NCI-H1417 (cell line): ENCODE results near the gene SDK2.
"Not testable (repeated sequence)": the region's sequence is repeated elsewhere in the genome, so short reads cannot be mapped to it uniquely, and the experiment has no call there.

Experiments used
- DNase-seq, 3 experiments: peaks; one replicate each; lab custom pipeline; 2025; lab: John Stamatoyannopoulos, UW

The SDK2 gene

GRCh38 chr17:73489991-73490390 is 154.3 kb downstream of the SDK2 start:
- no peak for DNase-seq

- DNase-seq, result no peak
Measured at GRCh38 chr17:73489333-73489732, 154.9 kb downstream of the SDK2 start.

- DNase-seq, result no peak
Measured at GRCh38 chr17:73485130-73485529, 159.1 kb downstream of the SDK2 start.

DNA sequence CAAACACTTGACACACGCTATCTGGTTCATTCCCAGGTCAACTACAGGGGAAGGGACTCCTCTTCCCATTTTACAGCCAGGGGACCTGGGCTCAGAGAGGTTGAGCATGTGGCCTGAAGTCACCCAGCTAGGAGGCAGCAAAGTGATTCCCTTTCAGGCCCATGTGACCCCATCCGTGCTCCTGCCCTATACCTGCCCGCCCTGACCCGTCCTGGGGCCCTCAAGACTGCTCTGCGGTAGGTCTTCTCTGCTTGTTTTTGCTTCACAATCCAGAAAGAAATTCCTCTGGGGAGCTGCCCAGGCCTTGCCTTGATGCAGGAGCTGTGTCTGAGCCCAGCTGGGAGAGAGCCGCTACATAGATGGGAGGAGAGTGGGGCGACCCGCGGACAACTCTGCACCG is 161.4 kb downstream of the SDK2 start:
- no peak for DNase-seq

GRCh38 chr17:73482251-73482716 is 162.0 kb downstream of the SDK2 start:
- DNase-seq, result no peak

DNA sequence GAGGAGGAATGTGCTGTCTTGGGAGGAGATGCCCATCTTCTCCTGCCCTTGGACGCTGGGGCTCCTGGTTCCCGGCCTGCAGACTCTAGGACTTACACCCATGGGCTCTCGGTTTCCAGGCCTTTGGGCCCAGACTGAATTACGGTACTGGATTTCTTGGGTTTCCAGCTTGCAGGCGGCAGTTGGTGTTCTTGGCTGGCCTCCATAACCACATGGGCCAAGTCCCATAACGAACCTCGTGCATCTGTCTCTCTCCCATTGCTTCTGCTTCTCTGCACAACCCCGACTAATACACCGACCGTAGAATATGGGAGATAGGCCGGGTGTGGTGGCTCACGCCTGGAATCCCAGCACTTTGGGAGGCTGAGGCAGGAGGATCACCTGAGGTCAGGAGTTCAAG is 162.6 kb downstream of the SDK2 start:
- no peak for DNase-seq

GRCh38 chr17:73480740-73481139 is 163.5 kb downstream of the SDK2 start:
- peak in 1 of 3 experiments; percentile 28 for DNase-seq

GRCh38 chr17:73478768-73479424 is 165.3 kb downstream of the SDK2 start:
- peak in 2 of 3 experiments; percentile 13 to 21 for DNase-seq

- no peak for DNase-seq
Measured at GRCh38 chr17:73478334-73478733, 165.9 kb downstream of the SDK2 start.

GRCh38 chr17:73476890-73477350 is 167.3 kb downstream of the SDK2 start:
- peak; percentile 76 to 92 (median 78) for DNase-seq

DNA sequence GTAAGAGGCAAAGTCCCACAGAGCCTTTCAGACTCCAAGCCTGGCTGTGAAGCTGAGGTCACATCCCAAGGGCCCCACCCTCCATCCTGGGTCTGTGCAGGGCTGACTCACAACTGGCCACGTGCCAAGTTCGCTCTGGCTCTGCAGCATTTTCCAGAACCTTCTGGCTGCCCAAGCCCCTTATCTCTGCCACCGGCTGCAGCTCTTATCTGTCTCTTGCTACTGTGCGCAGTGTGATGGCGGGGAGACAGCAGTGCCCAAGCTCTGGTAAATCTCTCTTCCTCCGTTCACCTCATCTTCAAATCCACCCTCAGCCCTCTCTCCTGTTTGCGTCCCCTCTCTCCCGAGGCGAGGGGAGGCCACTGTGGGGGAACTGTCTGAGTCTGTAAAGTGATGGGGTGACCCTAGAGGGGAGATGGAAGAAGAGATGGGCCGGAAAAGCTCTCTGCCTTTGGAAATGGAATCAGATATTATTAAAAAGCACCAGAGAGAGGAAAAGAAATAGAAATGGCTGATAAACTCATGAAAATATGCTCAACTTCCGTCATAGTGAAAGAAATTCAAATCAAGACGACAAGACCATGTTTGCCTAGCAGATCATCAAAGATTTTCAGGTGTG is 169.8 kb downstream of the SDK2 start:
- DNase-seq, result peak in 2 of 3 experiments; percentile 57 to 59

GRCh38 chr17:73472715-73473114 is 171.5 kb downstream of the SDK2 start:
- DNase-seq, result not testable (repeated sequence)

GRCh38 chr17:73471924-73472323 is 172.3 kb downstream of the SDK2 start:
- DNase-seq, result no peak

DNA sequence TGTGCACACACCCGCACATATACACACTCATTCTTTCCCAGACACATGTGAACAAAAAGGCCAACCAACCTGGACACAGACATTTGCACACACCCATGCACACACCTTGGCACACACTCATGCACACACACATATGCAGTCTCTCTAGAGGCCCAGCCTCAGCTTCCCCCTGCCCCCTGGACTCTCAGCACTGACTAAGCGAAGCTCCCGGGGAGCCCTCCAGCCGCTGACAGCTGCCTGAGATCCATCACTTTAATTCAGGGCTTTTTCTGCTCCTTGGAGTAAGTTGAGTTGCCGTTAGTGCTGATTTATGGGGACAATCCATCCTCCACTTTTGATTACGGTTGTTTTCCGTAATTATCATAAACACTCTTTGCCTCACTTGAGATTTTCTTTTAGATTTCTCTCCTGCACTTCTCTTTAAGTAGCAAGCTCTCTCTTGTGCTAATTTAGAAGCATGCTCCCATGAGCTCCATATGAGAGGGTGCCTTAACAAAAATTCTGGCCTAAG is 173.9 kb downstream of the SDK2 start:
- peak in 2 of 3 experiments; percentile 37 to 55 for DNase-seq

DNA sequence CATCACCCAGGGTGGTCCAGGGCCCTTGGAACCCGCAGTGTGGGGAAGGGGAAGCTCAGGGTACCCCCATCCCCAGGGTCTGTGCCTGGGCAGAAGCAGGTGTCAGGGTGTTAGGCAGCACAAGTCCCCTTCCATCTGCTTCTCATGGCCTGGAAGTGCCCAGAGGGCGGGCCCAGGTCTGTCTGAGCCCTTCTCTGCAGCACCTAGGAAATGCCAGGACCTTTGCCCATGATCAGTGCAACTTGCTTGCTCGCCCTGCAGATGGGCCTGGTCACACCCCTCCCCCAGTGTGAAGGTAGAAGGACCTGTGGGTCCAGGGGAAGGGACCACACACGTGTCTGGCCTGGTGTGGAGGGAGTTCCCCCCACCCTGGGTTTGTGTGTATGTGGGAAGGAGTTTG is 174.9 kb downstream of the SDK2 start:
- DNase-seq, result no peak

DNA sequence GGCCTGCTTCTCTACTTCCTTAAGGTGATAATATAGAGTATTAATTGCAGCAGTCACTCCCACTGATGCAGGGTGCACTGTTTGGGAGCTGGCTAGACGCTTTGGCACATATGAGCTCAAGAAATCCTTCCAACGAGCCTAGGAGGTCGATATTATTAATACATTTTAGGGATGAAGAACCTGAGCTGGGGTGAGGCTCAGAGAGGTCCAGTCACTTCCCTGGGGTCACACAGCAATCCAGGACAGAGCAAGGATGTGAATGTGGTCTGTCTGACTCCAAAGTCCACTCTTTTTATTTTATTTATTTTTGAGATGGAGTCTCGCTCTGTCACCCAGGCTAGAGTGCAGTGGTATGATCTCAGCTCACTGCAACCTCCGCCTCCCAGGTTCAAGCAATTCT is 176.0 kb downstream of the SDK2 start:
- DNase-seq, result no peak

- peak in 1 of 3 experiments; percentile 45 for DNase-seq
Measured at GRCh38 chr17:73467651-73468050, 176.6 kb downstream of the SDK2 start.

DNA sequence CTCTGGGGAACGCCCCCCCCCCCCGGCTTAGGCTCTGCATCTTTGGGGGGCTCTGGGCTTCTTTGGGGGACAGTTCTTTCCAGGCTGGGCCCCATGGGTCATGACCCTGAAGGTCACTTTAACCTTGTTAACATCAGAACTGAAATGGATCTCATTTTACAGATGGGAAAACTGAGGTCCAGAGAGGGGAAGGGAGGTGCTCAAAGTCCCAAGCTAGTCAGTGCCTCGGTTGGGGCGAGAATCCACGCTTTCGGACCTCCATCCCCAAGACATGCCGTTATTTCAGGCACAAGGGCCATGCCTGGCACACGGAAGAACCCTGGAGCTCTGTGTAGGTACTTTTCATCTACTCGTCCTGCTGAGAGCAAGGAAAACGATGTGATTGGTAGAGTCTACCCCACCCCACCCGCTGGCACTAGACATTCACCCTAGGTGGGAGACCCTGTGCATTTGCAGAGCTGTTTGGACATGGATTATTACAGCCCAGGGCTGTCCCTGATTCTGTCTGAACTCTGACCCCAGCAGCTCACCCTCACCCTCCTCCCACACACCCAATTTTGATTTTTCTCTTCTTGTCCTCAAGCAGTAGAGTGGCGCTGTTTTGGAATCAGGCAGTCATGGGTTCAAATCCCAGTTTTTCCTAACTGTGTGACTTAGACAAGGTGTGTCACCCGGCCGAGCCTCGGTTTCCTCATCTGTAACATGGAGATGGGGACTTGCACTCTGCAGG is 177.4 kb downstream of the SDK2 start:
- DNase-seq, result no peak

DNA sequence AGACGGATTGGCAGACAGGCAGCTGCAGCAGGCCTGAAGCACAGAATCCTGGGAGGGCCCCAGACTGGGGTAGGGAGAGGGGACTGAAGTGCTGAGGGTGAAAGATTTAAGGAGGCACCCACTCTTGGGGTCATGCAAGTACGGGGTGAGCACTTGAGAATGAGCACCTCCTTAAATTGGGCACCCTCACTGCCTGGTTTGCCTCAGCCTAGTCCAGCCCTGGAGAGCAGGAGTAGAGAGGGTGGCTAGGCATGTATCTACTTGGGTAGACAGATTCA is 178.4 kb downstream of the SDK2 start:
- DNase-seq, result no peak

DNA sequence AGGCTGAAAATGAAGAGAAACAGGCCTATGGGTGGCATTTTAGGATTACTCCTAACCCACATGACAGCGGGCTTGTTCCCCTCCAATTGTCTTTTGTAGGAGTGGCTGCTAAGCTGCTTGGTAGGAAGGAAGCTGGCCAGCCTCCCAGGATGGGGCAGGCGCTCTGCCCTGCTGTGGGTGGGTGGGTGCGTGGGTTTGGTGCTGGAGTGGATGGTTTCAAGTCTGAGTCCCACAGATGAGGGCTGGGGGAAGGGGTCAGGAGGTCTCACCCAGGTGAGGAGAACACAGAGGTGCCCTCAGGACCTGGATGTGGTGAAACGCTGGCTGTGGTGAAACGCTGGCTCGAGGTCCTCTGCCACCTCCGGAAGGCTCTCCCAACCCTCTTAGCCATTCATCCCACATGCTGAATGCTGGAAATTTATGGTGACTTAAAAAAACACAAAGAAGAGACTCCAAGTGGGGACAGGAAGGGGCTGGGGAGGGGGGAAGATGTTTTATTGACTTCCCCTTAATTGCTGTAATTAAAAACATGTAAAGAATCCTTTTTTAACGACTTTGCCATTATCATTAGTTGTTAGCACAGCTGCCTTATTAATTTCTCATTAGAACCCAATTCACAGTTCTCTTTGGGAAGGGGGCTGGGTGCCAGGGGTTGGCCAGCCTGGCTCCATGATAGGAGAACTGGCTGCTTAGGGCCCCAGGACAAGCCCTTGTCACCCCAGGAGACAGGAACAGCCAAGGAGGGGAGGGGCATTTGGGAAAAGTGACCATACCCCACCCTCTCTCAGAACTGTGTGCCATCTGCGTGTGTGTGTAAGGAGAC is 178.9 kb downstream of the SDK2 start:
- peak in 2 of 3 experiments; percentile 93 to 99 for DNase-seq

DNA sequence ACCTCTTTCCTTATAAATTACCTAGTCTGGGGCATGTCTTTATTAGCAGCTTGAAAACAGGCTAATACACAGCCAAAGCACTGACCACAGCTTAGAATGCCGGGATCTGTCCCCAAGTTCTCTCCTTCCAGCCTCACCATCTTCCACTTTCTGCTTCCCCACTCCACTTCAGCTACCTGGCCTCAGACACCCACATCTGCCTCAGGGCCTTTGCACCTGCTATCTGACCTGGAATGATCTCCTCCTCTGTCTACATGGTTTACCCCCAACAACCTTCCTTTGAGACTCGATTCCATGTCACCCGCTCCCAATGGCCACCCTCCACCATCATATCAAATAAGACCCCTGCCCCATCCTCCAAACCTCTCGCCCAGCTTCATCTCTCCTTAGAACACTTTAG is 179.8 kb downstream of the SDK2 start:
- DNase-seq, result no peak

DNA sequence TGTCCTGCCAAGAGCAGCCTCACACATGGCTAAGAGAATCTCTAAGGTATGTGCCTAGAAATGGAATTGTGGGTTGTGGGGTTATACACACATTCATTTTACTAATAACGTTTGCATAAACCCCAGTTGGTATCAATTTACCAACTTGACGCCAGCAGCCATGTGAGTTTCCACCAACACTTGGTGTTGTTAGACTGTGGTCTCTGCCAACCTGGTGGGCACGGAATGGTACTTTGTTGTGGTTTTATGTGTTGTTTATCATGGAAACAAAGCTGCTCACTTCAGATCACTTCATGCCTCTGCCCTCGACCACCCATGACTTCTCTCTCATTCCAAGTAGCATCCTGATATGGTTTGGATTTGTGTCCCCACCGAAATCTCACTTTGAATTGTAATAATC is 180.4 kb downstream of the SDK2 start:
- DNase-seq, result no peak
